Measurements from ENCODE around the gene ANKRD12. TPM values are rescaled to one million over a fixed set of nuclear protein-coding genes. Genes with fewer than 3 reads are reported as not detected.

ANKRD12 gene
- total RNA-seq, 3 donors from 2014 or later: 47.7 to 66.9 (median 51.5) TPM

DNA sequence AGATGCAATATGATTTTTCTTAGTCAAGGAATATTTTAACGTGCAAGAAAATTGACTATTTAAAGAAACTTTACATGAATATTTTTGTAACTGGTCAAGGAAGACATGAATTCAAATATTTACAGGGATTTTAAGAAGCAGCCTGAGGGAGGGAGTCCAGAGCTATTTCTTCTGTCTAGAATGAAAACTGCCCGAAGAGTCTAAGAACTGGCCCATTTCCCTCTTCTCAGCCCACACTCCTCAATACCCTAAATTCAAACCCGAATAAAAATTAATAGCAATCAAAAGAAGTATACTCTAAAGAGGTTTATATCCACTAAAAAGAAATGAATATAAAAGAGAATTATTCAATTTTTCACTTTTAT is 40.6 kb upstream of the ANKRD12 start:
- intact Hi-C loops (cut with DNase I; ENCODE audit: low total_unique reads): no loop called here
- Histone ChIP-seq H3K9me3 (no peaks in the 10 kb centered on the region), H3K36me3 (no peaks in the 10 kb centered on the region), H3K4me3 (no peak overlapping the region), H3K27me3 (no peaks in the 10 kb centered on the region), H3K4me1 (no peaks in the 10 kb centered on the region), H3K27ac (no peak overlapping the region)
- no peak for DNase-seq (ENCODE audit: low spot score in 2 of 2)
- no peak for TF ChIP-seq POLR2AphosphoS5 (IDR thresholded peaks at IDR 0.05)
- TF ChIP-seq, protein P1, sequence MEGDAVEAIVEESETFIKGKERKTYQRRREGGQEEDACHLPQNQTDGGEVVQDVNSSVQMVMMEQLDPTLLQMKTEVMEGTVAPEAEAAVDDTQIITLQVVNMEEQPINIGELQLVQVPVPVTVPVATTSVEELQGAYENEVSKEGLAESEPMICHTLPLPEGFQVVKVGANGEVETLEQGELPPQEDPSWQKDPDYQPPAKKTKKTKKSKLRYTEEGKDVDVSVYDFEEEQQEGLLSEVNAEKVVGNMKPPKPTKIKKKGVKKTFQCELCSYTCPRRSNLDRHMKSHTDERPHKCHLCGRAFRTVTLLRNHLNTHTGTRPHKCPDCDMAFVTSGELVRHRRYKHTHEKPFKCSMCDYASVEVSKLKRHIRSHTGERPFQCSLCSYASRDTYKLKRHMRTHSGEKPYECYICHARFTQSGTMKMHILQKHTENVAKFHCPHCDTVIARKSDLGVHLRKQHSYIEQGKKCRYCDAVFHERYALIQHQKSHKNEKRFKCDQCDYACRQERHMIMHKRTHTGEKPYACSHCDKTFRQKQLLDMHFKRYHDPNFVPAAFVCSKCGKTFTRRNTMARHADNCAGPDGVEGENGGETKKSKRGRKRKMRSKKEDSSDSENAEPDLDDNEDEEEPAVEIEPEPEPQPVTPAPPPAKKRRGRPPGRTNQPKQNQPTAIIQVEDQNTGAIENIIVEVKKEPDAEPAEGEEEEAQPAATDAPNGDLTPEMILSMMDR (IDR thresholded peaks at IDR 0.05): no peak
- TF ChIP-seq POLR2A (IDR thresholded peaks at IDR 0.05): no peak

DNA sequence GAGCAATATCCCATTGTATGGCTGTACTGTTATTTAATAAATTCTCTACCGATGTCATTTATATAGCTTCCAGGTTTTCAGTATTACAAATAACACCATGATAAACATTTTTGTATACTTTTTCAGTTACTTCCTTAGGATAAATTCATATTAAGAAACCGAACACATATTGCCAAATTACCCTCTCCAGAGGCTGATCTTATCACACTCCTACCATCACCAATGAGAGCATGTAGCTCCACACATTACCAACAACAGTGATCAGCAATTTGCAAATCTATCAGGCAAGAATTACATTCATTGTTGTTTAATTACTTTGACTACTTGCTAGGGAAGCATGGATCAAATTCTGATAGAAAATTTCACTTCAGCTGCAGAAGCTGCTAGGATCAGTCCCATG is 39.9 kb upstream of the ANKRD12 start:
- Histone ChIP-seq H3K27me3 (no peaks in the 10 kb centered on the region), H3K27ac (no peak overlapping the region)

DNA sequence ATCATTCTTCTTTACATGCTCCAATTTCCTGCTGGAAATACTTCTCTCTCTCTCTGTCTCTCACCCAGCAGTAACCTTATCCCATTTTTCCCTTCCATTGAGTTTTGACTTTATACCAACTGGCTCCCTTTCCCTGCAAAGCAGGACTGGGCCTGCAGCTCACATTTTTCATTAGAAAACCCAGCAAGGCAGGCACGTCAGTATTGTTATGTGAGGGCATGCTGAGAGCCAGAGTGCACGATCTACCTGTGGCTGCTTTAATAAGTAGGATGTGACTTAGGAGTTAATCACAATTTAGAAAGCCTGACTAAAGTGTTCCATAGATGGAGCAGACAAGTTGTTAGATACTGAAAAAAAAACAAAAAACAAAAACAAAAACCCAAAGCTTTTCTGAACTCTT is 39.2 kb upstream of the ANKRD12 start:
- TF ChIP-seq POLR2A (IDR thresholded peaks at IDR 0.05): no peak
- no peak for TF ChIP-seq POLR2AphosphoS5 (IDR thresholded peaks at IDR 0.05)
- TF ChIP-seq, protein P1 (IDR thresholded peaks at IDR 0.05): no peak
- Histone ChIP-seq H3K4me1 (no peaks in the 10 kb centered on the region), H3K27ac (peak overlapping the region in 1 of 2 donors; percentile 42)

More for the DNA sequence above, 39.9 kb upstream of the ANKRD12 start:
- TF ChIP-seq POLR2AphosphoS5 (IDR thresholded peaks at IDR 0.05): no peak
- no peak for TF ChIP-seq POLR2A (IDR thresholded peaks at IDR 0.05)
- TF ChIP-seq, protein P1 (IDR thresholded peaks at IDR 0.05): no peak
- no peak for DNase-seq (ENCODE audit: low spot score in 2 of 2)
- intact Hi-C loops (cut with DNase I; ENCODE audit: low total_unique reads): no loop called here
- Histone ChIP-seq H3K4me1 (no peaks in the 10 kb centered on the region), H3K4me3 (no peak overlapping the region), H3K9me3 (no peaks in the 10 kb centered on the region), H3K36me3 (no peaks in the 10 kb centered on the region)

DNA sequence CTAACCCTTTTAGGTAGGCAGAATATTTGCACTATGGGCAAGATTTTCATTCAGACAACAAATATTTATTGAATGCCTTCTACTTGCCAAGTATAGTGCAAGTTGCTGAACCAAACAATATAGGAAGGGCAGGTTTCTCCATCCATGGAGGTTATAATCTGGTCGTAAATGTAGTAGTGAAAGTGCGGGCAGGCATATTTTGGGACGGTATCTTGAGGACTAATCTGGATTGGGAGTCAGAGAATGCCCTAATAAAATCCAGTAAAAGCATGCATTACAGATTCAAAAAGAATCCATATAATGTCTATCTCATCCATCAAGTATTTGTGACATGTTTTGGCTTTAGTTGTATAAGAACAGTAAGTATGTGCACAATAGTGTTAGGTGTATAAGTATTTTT is 35.8 kb upstream of the ANKRD12 start:
- Histone ChIP-seq H3K27me3 (no peaks in the 10 kb centered on the region), H3K4me3 (no peak overlapping the region), H3K9me3 (no peaks in the 10 kb centered on the region), H3K36me3 (no peaks in the 10 kb centered on the region), H3K4me1 (peaks cover 9 to 12% of the 10 kb centered on the region in 2 donors), H3K27ac (no peak overlapping the region)
- intact Hi-C loops (cut with DNase I; ENCODE audit: low total_unique reads): no loop called here
- no peak for TF ChIP-seq POLR2A (IDR thresholded peaks at IDR 0.05)
- TF ChIP-seq, protein P1 (IDR thresholded peaks at IDR 0.05): no peak
- no peak for TF ChIP-seq POLR2AphosphoS5 (IDR thresholded peaks at IDR 0.05)
- DNase-seq (ENCODE audit: low spot score in 2 of 2): no peak

More for the DNA sequence above, 39.2 kb upstream of the ANKRD12 start:
- no peaks in the 10 kb centered on the region for H3K9me3 ChIP-seq
- no peak overlapping the region for H3K4me3 ChIP-seq
- H3K36me3 ChIP-seq: no peaks in the 10 kb centered on the region
- DNase-seq (ENCODE audit: low spot score in 2 of 2): no peak
- no peaks in the 10 kb centered on the region for H3K27me3 ChIP-seq
- intact Hi-C loops (cut with DNase I; ENCODE audit: low total_unique reads): no loop called here

DNA sequence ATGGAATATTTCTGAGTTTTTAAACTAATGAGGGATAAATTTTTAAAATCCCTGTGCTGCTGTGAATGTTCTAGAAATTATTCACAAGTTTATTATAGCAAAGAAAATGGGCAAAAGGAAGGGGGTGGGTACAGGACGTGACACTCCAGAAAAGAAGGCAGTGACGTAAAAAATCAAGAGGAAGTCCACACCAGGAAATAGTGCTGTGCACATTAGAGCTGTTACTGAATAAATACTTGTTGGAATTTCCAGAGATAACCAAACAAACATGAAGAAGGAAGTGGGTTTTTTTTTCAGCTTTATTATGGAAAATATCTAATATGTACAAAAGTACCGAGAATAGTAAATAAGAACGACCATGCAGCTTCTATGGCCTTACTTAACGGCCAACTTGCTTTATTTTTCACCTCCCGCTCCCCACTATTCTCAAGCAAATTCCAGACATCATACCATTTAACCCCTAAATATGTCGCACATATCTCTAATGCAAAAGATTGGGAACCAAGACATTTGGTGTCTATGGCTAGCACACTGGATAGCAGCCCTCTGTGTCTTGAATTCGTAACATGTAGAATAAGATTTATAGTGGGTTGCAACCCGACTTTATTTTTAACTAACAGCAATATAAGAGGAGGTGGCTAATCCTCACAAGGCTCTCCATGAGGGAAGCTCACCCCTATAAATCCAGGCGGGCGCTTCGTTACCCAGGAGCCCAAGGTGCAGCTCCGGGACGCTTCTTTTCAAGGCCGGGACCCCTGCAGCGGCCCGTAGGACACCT is 34.7 kb upstream of the ANKRD12 start:
- Histone ChIP-seq H3K27me3 (no peaks in the 10 kb centered on the region), H3K9me3 (no peaks in the 10 kb centered on the region), H3K4me3 (peak overlapping the region; percentile 60 to 77 (median 72)), H3K36me3 (no peaks in the 10 kb centered on the region), H3K4me1 (peaks cover 11 to 14% of the 10 kb centered on the region in 2 donors), H3K27ac (peak overlapping the region; percentile 93 to 96)
- TF ChIP-seq POLR2A (IDR thresholded peaks at IDR 0.05) (no peak), POLR2AphosphoS5 (IDR thresholded peaks at IDR 0.05) (no peak)
- TF ChIP-seq, protein P1 (IDR thresholded peaks at IDR 0.05): no peak
- no peak for DNase-seq (ENCODE audit: low spot score in 2 of 2)
- intact Hi-C loops (cut with DNase I; ENCODE audit: low total_unique reads): loop anchor here (2.0 kb wide), 1 partner anchor 35 kb away; the partner anchor contains the start of gene ANKRD12

Measured in breast epithelium (tissue), 4 donors.